Hematopoietic multipotent progenitor cell (in vitro differentiated cells): ENCODE data around the gene OR5F1. TPM values are rescaled to one million over a fixed set of nuclear protein-coding genes. Genes with fewer than 3 reads are reported as not detected.

Experiments used
- DNase-seq, 3 donors: peaks; one replicate each; pipeline ENCODE4 v3.0.0-alpha.2; 2011 to 2015; ENCODE audit warnings: low read depth in 2 of 3, low spot score in 2 of 3
- total RNA-seq: library from RNA; depleted of rRNA; stranded (reverse); fragments of >200 nt; gene quantifications from one replicate; pipeline ENCODE4 v1.2.3, GENCODE V29; 2012

The OR5F1 gene
- total RNA-seq = not detected

DNA sequence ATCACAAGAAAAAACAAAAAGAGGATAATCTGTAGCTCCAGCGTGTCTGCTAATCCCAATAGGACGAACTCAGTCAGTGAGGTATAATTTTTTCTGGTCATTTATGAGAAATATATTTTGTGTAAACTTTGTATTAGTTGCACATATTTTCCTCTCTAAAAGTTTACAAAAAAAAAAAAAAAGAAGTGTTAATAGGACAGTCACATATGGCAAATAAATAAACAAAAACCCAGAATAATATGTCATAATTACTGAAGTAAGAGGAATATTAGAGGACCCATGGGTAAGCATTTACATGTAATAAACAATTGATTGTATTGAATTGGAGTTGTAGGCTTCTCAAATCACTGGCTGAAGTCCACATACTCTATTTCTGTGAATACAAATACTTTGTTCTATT lies at the start of gene OR5F1:
TSS of gene OR5F1 (minus strand) at position 101 of the 400 bp plus-strand sequence. CDS start at position 101, 0 bp downstream.
- DNase-seq = no peak

DNA sequence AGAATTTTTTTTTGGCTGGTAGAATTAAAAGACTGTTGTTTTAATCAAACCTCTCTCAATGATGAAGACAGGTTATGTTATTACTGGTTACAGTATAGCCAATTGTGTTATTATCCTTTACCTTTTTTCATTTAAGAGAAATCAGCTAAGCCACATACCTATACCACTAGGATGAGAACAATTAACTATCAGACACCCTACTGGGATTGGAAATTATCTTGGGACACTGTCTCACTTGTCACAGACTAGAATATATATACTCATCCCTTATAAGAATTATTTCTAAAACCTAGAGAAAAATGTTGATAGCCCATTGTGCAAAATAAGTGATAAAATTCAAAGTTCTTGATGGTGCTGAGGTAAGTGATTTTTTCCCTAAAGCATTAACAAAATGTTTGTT lies 32.9 kb upstream of the OR5F1 start, which contains the start of gene OR5AS1:
TSS of gene OR5AS1 (plus strand) at position 301 of the 400 bp plus-strand sequence. CDS start 2,765 bp downstream, outside the sequence.
- no peak for DNase-seq

DNA sequence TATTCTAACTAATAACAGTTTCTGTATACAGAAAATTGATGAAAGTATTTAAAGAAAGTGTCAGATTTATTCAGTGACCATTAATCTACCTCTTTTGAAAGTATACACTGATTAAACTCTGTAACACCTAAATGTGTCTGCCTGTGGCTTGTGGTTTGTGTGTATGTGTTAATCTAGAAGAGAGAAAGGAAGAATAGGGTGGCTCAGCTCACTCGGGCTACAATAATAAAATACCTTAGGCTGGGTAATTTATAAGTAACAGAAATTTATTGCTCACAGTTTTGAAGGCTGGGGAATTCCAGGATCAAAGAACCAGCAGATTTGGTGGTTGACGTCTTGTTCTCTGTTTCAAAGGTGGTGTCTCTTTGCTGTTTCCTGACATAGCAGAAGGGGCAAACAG lies 19.4 kb upstream of the OR5F1 start:
- DNase-seq = no peak

DNA sequence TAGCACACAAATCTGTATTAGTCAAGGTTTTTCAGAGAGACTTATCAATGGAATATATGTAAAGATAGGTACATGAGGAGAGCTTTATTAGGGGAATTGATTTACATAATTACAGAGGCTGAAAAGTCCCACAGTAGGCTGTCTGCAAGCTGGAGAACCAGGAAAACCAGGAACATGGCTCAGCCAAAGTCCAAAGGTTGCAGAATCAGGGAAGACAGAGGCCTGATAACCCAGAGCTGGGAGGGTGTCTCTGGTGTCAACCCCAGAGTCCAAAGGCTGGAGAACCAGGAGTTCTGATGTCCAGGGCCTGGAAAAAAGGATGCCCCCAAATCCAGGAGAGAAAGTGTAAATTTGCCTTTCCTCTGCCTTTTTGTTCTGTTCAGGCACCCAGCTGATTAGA lies 16.3 kb upstream of the OR5F1 start:
- DNase-seq = no peak

DNA sequence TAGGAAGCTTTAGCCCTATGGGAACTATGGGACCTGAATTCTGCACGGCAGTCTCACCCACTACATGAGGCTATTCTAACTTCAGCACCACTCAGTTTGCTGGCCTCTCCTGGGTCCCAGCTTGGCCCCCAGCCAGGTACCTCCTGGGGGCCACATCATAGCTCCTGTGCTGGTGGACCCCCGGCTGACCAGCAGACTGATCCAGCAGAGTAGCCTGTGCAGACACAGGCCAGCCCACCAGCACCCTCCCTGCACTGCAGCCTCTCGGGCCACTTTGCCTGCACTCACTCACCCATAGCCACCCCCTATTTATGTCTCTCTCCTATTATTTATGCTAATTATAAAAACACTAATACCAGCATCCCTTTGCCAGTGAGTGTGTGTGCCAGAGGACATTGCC lies 23.5 kb downstream of the OR5F1 start:
- no peak for DNase-seq

DNA sequence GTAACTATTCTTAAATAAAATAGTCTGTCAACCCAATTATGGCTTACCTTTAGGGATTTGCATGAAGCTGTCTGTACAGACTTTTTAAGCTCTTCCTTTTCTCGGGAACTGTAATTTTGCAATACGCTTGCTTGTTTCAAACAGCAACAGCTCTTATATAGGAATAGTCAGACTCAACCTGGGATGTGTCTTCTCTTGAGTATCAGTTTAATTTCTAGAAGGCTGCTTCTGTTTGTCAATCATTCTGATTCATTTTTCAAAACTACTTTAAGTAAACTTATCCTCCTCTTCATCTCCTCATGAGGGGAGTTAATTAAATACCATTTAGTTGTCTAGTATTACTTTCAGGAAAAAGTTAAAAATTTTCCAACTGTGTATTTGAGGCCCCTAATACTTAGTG lies 24.6 kb downstream of the OR5F1 start, which contains the start of gene OR10AG1:
TSS of gene OR10AG1 (minus strand) at position 101 of the 400 bp plus-strand sequence. CDS start at position 63, 38 bp downstream.
- no peak for DNase-seq

DNA sequence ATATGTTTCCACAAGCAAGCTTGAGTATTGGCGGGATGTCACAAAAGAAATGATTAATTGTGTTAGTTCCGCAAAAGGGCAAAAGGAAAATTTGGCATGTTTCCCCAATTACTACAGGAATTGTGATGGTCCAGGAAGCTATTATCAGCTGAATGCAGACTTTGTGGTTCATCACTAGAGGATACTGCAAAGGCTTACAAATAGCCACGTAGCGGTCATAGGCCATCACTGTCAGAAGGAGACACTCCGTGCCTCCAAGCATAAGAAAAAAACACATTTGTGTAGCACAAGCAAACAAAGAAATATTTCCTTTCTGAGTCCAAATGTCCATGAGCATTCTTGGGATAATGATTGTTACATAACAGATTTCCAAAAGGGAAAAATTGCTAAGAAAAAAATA lies 26.5 kb downstream of the OR5F1 start:
- DNase-seq = no peak

DNA sequence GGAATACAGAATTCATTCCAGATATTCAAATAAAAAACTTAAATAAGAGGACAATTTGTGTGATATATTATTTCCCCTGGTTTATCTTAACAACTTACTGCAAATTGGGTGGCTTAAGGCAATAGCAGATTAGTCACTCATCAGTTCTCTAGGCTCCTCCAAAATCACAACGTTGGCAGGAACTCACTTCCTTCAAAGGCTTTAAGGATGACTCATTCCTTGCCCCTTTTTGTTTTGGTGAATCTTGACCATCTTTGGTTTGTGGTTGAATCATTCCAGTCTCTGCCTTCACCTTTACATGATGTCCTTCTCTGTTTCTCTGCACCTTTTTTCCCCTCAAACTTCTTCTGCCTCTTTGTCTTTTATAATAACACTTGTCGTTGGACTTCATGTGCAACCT lies 28.0 kb downstream of the OR5F1 start:
- DNase-seq = no peak

DNA sequence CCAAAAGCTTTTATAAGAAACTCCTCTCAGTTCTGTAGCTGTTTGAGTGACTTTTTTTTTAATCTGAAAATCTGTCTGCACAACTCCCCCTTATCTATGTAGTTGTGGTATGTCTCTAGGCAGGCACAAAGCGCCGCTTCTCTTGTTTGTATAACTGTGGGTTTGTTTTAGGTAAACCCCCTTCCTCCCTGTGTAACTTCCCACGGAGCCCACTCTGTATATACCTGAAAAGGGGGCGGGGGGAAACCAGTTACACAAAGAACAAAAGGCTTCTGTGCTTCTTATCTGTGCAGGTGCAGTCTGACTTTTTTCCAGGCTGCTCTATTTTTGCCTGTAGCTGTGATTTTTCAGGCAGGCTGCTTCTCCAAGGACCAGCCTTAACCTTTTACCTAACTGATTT lies 37.9 kb downstream of the OR5F1 start:
- DNase-seq = no peak

DNA sequence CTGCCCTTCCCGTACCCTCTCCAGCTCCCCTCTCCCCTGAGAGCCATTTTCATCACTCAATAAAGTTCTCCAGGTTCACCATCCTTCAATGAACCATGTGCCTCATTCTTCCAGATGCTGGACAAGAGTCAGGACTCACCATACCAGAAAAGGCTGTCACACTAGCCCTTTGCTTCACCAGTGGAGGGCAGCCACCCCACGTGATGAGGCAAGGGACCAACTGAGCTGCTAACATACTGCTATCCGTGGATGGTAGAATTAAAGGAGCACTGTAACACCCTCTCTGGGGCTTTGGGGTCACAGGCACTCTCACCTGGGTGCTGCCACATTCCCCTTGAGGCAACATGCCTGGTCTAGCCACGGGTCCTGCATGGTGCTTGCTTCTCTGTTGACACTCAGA lies 45.1 kb downstream of the OR5F1 start:
- DNase-seq = no peak

Other genes with a start within 250 kb of the OR5F1 start
- not detected for gene OR5D13, start 221.2 kb downstream of the OR5F1 start, total RNA-seq
- not detected for gene OR5D14, start 199.1 kb downstream of the OR5F1 start, total RNA-seq
- not detected for gene OR5L1, start 183.3 kb downstream of the OR5F1 start, total RNA-seq
- gene OR5D18, start 175.0 kb downstream of the OR5F1 start, total RNA-seq = not detected
- gene OR5L2, start 167.4 kb downstream of the OR5F1 start, total RNA-seq = not detected
- gene OR5D16, start 155.9 kb downstream of the OR5F1 start, total RNA-seq = not detected
- not detected for gene TRIM51, start 111.3 kb downstream of the OR5F1 start, total RNA-seq
- not detected for gene OR5W2, start 80.0 kb downstream of the OR5F1 start, total RNA-seq
- not detected for gene OR5I1, start 58.2 kb downstream of the OR5F1 start, total RNA-seq
- not detected for gene OR10AG1, start 24.7 kb downstream of the OR5F1 start, total RNA-seq
- not detected for gene OR5AS1, start 33.0 kb upstream of the OR5F1 start, total RNA-seq
- gene OR8I2, start 98.7 kb upstream of the OR5F1 start, total RNA-seq = not detected
- under 0.01 TPM for gene OR8H2, start 109.1 kb upstream of the OR5F1 start, total RNA-seq
- not detected for gene OR8H3, start 127.7 kb upstream of the OR5F1 start, total RNA-seq
- gene OR8J3, start 145.6 kb upstream of the OR5F1 start, total RNA-seq = under 0.01 TPM
- not detected for gene OR8K5, start 165.7 kb upstream of the OR5F1 start, total RNA-seq
- gene OR5J2, start 182.0 kb upstream of the OR5F1 start, total RNA-seq = not detected
- not detected for gene OR5T2, start 239.6 kb upstream of the OR5F1 start, total RNA-seq